ENCODE measurements around the gene ADAMTS6.

DNA sequence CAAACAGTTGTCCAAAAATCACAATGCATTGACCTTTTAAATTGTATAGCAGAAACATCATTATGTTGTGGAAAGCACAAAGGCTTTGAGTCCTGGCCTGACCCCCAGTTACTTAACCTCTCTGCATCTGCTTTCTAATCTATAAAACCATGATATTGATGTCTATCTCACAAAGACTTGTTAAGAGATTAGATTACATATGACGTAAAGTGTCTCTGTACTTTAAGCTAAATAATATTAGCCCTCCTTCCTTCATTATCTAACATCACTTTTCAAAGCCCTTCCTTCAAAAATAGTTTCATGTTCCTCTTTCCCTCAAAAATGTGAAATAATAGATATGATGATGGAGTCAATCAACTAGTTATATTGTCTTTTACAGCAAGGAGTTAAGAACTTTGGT lies 3.4 kb downstream of the ADAMTS6 start:
- TF ChIP-seq, protein P1, sequence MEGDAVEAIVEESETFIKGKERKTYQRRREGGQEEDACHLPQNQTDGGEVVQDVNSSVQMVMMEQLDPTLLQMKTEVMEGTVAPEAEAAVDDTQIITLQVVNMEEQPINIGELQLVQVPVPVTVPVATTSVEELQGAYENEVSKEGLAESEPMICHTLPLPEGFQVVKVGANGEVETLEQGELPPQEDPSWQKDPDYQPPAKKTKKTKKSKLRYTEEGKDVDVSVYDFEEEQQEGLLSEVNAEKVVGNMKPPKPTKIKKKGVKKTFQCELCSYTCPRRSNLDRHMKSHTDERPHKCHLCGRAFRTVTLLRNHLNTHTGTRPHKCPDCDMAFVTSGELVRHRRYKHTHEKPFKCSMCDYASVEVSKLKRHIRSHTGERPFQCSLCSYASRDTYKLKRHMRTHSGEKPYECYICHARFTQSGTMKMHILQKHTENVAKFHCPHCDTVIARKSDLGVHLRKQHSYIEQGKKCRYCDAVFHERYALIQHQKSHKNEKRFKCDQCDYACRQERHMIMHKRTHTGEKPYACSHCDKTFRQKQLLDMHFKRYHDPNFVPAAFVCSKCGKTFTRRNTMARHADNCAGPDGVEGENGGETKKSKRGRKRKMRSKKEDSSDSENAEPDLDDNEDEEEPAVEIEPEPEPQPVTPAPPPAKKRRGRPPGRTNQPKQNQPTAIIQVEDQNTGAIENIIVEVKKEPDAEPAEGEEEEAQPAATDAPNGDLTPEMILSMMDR (IDR thresholded peaks at IDR 0.05): no peak
- TF ChIP-seq POLR2A (IDR thresholded peaks at IDR 0.05): no peak

Data from Peyer's patch (tissue), 4 donors.